Measurements from ENCODE around the gene TTC3.

DNA sequence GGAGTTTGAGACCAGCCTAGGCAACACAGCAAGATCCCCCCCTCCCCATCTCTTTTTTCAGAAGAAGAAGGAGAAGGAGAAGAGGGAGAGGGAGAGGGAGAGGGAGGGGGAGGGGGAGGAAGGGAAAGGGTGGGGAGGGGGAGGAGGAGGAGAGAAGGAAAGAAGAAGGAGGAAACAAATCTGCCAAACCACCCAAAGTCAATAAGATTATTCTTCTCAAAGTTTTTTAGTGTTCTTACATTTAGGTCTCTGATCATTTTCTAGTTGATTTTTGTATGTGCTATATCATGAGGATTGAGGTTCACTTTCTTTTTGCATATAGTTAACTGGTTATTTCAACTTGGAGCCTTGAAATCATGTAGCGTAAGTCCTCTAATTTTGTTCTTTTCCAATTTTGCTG, 137.7 kb downstream of the TTC3 start:
- TF ChIP-seq CTCF (conservative IDR thresholded peaks at IDR 0.05) (no peak), EZH2 (IDR thresholded peaks at IDR 0.05; ENCODE audit: low read depth) (no peak)

Measured in PC-9 (cell line).